ENCODE measurements around the gene TGFBR2. TPM values are rescaled to one million over a fixed set of nuclear protein-coding genes. Genes with fewer than 3 reads are reported as not detected.
A peak's percentile ranks its signal among the peaks of the same experiment; 100 is the strongest.

TGFBR2 gene
- total RNA-seq, 2 donors from 2014 or later = 53.0 to 69.6 TPM

DNA sequence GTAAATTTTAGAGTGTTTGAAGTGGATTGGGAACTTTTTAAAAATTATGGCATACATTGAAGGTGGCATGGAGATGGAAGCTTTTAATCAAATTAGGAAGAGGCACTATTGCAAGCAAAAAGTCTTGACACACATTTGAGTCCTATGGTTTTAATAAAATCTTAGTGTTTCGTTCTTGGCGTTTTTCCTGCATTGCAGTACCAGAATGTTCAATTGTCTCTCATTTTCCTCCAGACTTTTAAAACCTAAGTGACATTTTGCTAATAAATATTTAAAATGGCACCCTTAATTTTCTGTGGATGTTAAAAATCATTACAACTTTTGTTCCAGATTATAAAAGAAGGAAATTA is 2.2 kb downstream of the TGFBR2 start:
- DNase-seq (ENCODE audit: low spot score) = no peak
- intact Hi-C loops (cut with DNase I) = loop anchor here (2.0 to 10.0 kb wide), 5 partner anchors 82 to 494 kb away; no protein-coding TSS in a partner anchor
- H3K27ac ChIP-seq = peak overlapping the region; percentile 26 to 91
- no peaks in the 10 kb centered on the region for H3K9me3 ChIP-seq
- H3K4me3 ChIP-seq = peak overlapping the region; percentile 19 to 98
- H3K4me1 ChIP-seq (replicated peaks) = no peaks in the 10 kb centered on the region
- no peaks in the 10 kb centered on the region for H3K27me3 ChIP-seq (replicated peaks; ENCODE audit: insufficient read depth)
- WGBS = 71% methylated on average over 2 of the region's 2 CpGs
- TF ChIP-seq POLR2A (IDR thresholded peaks at IDR 0.05) = no peak
- no peak for TF ChIP-seq POLR2AphosphoS5 (IDR thresholded peaks at IDR 0.05)
- TF ChIP-seq, protein P1, sequence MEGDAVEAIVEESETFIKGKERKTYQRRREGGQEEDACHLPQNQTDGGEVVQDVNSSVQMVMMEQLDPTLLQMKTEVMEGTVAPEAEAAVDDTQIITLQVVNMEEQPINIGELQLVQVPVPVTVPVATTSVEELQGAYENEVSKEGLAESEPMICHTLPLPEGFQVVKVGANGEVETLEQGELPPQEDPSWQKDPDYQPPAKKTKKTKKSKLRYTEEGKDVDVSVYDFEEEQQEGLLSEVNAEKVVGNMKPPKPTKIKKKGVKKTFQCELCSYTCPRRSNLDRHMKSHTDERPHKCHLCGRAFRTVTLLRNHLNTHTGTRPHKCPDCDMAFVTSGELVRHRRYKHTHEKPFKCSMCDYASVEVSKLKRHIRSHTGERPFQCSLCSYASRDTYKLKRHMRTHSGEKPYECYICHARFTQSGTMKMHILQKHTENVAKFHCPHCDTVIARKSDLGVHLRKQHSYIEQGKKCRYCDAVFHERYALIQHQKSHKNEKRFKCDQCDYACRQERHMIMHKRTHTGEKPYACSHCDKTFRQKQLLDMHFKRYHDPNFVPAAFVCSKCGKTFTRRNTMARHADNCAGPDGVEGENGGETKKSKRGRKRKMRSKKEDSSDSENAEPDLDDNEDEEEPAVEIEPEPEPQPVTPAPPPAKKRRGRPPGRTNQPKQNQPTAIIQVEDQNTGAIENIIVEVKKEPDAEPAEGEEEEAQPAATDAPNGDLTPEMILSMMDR (IDR thresholded peaks at IDR 0.05) = no peak
- H3K36me3 ChIP-seq = no peaks in the 10 kb centered on the region

DNA sequence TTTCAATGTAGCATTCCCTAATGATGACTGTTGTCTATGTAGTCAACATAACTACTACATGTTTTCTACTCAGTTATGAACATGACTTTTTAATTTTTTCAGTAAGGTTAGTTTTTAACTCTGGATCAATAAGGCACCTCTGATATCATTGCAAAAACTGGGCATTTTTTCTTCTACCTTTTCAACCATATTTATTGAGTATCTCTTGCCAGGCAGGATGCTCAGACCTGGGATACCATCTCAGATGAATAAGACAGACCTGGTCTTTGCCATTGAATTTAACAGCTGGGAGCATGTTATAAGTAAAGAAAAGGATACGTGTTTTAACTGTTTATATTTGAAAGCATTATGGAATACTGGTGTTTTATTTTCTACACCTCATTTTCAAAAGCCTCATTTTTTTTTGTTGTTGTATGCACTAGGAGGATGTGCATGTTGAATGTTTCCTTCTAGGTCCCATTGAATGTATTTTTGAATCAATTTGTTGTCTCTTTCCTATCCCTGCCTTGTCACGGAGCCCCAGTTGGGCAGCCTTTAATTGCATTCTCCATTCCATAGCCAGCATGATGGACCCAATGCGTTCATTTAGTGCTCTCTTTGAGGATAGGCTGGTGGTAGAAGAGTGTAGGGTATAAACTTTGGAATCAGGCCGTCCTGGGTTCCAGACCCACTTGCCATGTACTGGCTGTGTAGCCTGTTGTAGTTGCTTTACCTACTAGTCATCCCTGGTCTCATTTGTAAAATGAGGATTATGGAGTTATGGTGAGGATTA is 3.7 kb downstream of the TGFBR2 start:
- DNase-seq (ENCODE audit: low spot score) = no peak
- no peaks in the 10 kb centered on the region for H3K9me3 ChIP-seq
- H3K27me3 ChIP-seq (replicated peaks; ENCODE audit: insufficient read depth) = no peaks in the 10 kb centered on the region
- TF ChIP-seq POLR2AphosphoS5 (IDR thresholded peaks at IDR 0.05) = no peak
- H3K36me3 ChIP-seq = no peaks in the 10 kb centered on the region
- H3K4me3 ChIP-seq = no peak overlapping the region
- WGBS = 89% methylated on average over 4 of the region's 4 CpGs
- H3K27ac ChIP-seq = no peak overlapping the region
- H3K4me1 ChIP-seq (replicated peaks) = no peaks in the 10 kb centered on the region
- intact Hi-C loops (cut with DNase I) = loop anchor here (2.0 to 10.0 kb wide), 5 partner anchors 81 to 495 kb away; no protein-coding TSS in a partner anchor

DNA sequence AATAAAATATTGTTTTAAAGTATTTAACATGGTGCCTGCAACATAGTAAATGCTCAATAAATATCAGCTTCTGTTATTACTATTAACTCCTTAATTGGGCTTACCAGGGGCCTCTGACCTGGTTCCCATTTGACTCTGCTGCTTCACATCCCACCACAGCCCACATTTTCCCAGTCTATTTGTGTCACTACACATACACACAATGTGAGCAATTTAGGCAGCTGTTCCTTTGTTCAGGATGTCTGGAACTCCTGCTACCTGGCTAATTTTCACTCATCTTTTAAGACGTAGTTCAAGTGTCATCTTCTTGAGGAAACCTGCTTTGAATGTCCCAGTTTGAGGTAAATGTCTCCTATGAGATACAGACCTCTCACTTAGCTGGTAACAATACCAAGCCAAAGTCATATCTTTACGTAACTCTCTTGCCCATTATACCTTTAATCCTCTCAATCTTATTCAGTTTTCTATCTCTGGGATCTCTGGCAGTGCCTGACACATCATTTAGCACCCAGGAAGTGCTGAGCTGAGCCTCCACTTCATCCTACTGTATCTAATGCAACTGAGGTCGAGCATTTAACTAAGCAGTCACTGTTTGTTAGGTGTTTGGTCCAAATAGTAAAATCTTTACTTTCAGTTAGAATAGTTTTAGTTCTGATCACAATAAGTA is 4.4 kb downstream of the TGFBR2 start:
- DNase-seq (ENCODE audit: low spot score) = no peak
- Histone ChIP-seq H3K9me3 (no peaks in the 10 kb centered on the region), H3K27ac (no peak overlapping the region), H3K4me3 (no peak overlapping the region), H3K27me3 (replicated peaks; ENCODE audit: insufficient read depth) (no peaks in the 10 kb centered on the region), H3K36me3 (no peaks in the 10 kb centered on the region), H3K4me1 (replicated peaks) (no peaks in the 10 kb centered on the region)
- intact Hi-C loops (cut with DNase I) = no loop called here
- TF ChIP-seq, protein P1 (IDR thresholded peaks at IDR 0.05) = no peak
- no peak for TF ChIP-seq POLR2AphosphoS5 (IDR thresholded peaks at IDR 0.05)
- TF ChIP-seq POLR2A (IDR thresholded peaks at IDR 0.05) = no peak
- 47% methylated on average over 3 of the region's 3 CpGs for WGBS

DNA sequence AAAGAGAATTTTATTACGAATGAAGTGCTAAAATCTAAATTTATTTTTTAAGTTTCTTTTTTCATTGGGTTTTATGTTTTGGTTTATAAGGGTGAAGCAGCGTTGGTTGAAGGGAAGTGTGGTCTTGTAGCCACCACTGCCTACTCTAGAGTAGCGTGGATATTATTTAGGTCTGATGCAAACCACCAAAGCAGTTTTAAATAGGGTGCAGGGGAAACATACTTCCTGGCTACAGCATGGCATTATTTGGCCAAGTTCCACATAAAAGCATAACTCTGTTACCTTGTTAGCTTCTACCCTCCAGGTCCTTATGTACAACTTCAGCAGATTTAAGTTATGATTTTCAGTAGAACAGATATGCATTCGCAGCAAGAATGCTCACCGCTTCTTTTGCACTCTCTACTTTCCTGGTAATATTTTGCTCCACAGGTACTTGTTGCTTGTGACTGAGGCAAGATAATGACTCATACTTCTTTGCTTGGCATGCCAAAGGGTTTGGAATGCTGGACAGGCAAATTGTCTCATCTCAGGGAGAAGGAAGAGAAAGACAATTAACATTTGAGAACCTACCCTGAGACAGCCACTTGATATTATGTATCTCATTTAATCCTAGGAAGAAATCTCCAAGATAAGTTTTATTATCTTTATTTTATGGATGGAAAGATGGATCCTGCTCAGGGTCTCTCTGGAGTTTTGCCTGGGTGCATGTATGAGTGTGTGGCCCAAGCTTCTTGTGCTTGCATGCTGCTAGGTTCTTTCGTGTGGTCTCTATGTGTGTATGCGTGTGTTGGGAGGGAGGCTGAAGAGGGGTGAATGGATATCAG is 5.4 kb downstream of the TGFBR2 start:
- no peak for DNase-seq (ENCODE audit: low spot score)
- intact Hi-C loops (cut with DNase I) = no loop called here
- Histone ChIP-seq H3K4me3 (no peak overlapping the region), H3K4me1 (replicated peaks) (no peaks in the 10 kb centered on the region), H3K27ac (no peak overlapping the region), H3K36me3 (no peaks in the 10 kb centered on the region), H3K27me3 (replicated peaks; ENCODE audit: insufficient read depth) (no peaks in the 10 kb centered on the region), H3K9me3 (no peaks in the 10 kb centered on the region)
- TF ChIP-seq, protein P1 (IDR thresholded peaks at IDR 0.05) = no peak
- no peak for TF ChIP-seq POLR2A (IDR thresholded peaks at IDR 0.05)
- TF ChIP-seq POLR2AphosphoS5 (IDR thresholded peaks at IDR 0.05) = no peak
- 85% methylated on average over 7 of the region's 7 CpGs for WGBS

Measured in prostate gland (tissue), 2 donors.